Fibroblast of the aortic adventitia (primary cell): ENCODE measurements around the gene PTGIS. TPM values are rescaled to one million over a fixed set of nuclear protein-coding genes. Genes with fewer than 3 reads are reported as not detected.

Experiments used
- DNase-seq: peaks from one replicate; pipeline ENCODE4 v3.0.0-alpha.2; 2010; ENCODE audit warnings: low read depth
- H3K4me3 ChIP-seq: 2 replicates; pipeline ENCODE4 v1.5.1; 2011; ENCODE audit warnings: low read depth, mild to moderate bottlenecking, control low read depth, low read length, moderate library complexity
- CTCF ChIP-seq: IDR thresholded peaks from 2 replicates; pipeline ENCODE4 v1.5.1; 2011; ENCODE audit warnings: mild to moderate bottlenecking, low read length, control low read depth, inconsistent platforms; ENCODE audit not compliant: insufficient read depth
- total RNA-seq: library from RNA; depleted of rRNA; stranded (reverse); fragments of >200 nt; gene quantifications from 2 replicates; pipeline ENCODE4 v1.2.3, GENCODE V29; 2012; ENCODE audit warnings: low replicate concordance

PTGIS gene
- total RNA-seq, 1 donor: 1,011 TPM

GRCh38 chr20:49575551-49576060 lies 7.7 kb upstream of the PTGIS start:
- no peak for TF ChIP-seq CTCF
- H3K4me3 ChIP-seq: no peak overlapping the region
- DNase-seq: peak; percentile 77

GRCh38 chr20:49573900-49574416 lies 6.0 kb upstream of the PTGIS start:
- peak; percentile 94 for DNase-seq

GRCh38 chr20:49572857-49573256 lies 4.9 kb upstream of the PTGIS start:
- no peak for DNase-seq

More at GRCh38 chr20:49573900-49574416, 6.0 kb upstream of the PTGIS start:
- TF ChIP-seq CTCF: no peak
- H3K4me3 ChIP-seq: no peak overlapping the region

GRCh38 chr20:49571553-49571835 lies 3.6 kb upstream of the PTGIS start:
- DNase-seq: no peak
- H3K4me3 ChIP-seq: no peak overlapping the region
- TF ChIP-seq CTCF: no peak

More at GRCh38 chr20:49572857-49573256, 4.9 kb upstream of the PTGIS start:
- TF ChIP-seq CTCF: no peak
- no peak overlapping the region for H3K4me3 ChIP-seq

GRCh38 chr20:49570828-49571552 lies 3.1 kb upstream of the PTGIS start:
- peak; percentile 83 for DNase-seq
- H3K4me3 ChIP-seq: no peak overlapping the region
- no peak for TF ChIP-seq CTCF

GRCh38 chr20:49570161-49570827 lies 2.4 kb upstream of the PTGIS start:
- TF ChIP-seq CTCF: no peak
- H3K4me3 ChIP-seq: no peak overlapping the region
- DNase-seq: no peak
